PFSK-1 (cell line): ENCODE data around the gene TBCA.

Source experiments
- FOXP2 ChIP-seq: optimal IDR thresholded peaks from 2 replicates; pipeline ENCODE3; 2011; ENCODE audit warnings: borderline replicate concordance, control low read depth, inconsistent platforms; ENCODE audit not compliant: insufficient read depth; ENCODE audit errors: extremely low read length, extremely low read depth
- POLR2AphosphoS5 ChIP-seq: IDR thresholded peaks from 2 replicates; pipeline ENCODE4 v1.6.1; 2012; ENCODE audit warnings: low read depth, mild to moderate bottlenecking, control low read depth, low read length, moderate library complexity
- SIN3A ChIP-seq: IDR thresholded peaks from 2 replicates; pipeline ENCODE4 v1.6.1; 2012; ENCODE audit warnings: mild to moderate bottlenecking, low read length, moderate library complexity, borderline replicate concordance; ENCODE audit not compliant: insufficient read depth
- TAF1 ChIP-seq: IDR thresholded peaks from 2 replicates; pipeline ENCODE4 v1.6.1; 2012; ENCODE audit warnings: low read length, control low read depth, borderline replicate concordance; ENCODE audit not compliant: insufficient read depth
- TF ChIP-seq, protein P1 (sequence below), 2 experiments: IDR thresholded peaks; 2 replicates each; pipeline versions ENCODE4 v1.6.1 to v1.8.0; 2011 to 2012; ENCODE audit warnings: low read depth in 2 of 2, low read length in 2 of 2, control low read depth in 1 of 2, inconsistent platforms in 1 of 2, mild to moderate bottlenecking in 1 of 2, moderate library complexity in 1 of 2; ENCODE audit not compliant: insufficient read depth in 1 of 2

TBCA gene

DNA sequence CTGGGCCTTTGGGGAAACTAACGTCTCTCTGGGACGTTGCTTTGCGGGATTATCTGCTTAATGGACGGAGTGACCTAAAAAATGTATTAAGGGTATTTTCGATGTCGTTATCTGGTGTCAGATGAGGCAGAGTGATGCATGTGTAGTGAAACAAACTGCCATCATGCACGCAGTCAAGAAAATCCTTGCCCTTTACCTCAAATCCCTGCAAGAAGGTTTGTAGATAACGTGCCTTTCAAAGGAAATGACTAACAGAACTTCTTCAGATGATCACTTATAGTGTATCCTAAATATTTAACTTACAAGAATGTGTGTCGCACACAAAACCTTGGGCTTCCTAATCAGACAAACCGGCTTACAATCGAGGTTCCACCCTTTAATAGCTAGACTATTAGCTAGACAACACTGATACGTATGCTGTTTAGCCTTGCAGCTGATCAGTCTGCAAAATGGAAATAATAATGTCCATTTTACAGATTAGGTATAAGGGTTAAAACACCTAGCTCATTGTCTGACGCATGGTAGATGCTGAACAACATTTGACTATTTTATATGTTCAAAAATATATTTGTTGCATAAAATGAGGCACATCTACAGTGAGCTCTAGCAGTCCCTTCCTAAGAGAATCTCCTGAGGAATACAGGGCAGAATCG is 541 bp upstream of the TBCA start:
- TF ChIP-seq FOXP2 (no peak), TAF1 (no peak), SIN3A (no peak), POLR2AphosphoS5 (no peak)
- TF ChIP-seq, protein P1, sequence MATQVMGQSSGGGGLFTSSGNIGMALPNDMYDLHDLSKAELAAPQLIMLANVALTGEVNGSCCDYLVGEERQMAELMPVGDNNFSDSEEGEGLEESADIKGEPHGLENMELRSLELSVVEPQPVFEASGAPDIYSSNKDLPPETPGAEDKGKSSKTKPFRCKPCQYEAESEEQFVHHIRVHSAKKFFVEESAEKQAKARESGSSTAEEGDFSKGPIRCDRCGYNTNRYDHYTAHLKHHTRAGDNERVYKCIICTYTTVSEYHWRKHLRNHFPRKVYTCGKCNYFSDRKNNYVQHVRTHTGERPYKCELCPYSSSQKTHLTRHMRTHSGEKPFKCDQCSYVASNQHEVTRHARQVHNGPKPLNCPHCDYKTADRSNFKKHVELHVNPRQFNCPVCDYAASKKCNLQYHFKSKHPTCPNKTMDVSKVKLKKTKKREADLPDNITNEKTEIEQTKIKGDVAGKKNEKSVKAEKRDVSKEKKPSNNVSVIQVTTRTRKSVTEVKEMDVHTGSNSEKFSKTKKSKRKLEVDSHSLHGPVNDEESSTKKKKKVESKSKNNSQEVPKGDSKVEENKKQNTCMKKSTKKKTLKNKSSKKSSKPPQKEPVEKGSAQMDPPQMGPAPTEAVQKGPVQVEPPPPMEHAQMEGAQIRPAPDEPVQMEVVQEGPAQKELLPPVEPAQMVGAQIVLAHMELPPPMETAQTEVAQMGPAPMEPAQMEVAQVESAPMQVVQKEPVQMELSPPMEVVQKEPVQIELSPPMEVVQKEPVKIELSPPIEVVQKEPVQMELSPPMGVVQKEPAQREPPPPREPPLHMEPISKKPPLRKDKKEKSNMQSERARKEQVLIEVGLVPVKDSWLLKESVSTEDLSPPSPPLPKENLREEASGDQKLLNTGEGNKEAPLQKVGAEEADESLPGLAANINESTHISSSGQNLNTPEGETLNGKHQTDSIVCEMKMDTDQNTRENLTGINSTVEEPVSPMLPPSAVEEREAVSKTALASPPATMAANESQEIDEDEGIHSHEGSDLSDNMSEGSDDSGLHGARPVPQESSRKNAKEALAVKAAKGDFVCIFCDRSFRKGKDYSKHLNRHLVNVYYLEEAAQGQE (IDR thresholded peaks at IDR 0.05; ENCODE audit: insufficient read depth in 1 of 2, low read depth in 2 of 2, low read length in 2 of 2): no peak

- TF ChIP-seq FOXP2 (no peak), POLR2AphosphoS5 (no peak), TAF1 (no peak), SIN3A (no peak)
- TF ChIP-seq, protein P1 (IDR thresholded peaks at IDR 0.05; ENCODE audit: insufficient read depth in 1 of 2, low read depth in 2 of 2, low read length in 2 of 2): no peak
These were observed 954 bp downstream of the TBCA start for GRCh38 chr5:77774981-77775789.

DNA sequence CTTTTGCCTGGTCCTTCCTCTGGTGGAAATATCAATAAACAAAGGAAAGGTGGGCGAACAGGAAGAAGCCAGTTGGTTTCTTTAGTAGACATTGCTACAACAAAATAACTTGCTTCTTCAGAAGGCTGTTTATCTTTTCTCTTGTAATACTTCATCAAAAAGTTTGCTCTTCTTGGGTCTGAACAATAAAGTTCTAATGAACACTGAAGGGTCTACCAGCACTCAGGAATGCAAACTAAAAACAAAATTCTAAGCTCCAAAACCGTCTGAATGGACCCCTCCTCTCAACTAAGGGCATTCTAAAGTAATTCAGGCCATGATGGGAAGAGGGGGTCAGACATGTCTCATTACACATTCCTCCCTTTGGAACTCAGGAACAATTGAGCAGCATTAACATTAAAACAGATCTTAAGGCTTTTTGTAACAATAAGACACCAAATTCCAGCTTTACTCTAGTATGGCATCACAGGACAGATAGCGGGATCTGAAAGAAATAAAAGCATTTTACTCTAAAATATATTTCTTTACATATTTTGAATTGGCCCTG is 2.3 kb downstream of the TBCA start:
- TF ChIP-seq FOXP2: no peak
- TF ChIP-seq SIN3A: no peak
- no peak for TF ChIP-seq POLR2AphosphoS5
- TF ChIP-seq, protein P1 (IDR thresholded peaks at IDR 0.05; ENCODE audit: insufficient read depth in 1 of 2, low read depth in 2 of 2, low read length in 2 of 2): no peak
- no peak for TF ChIP-seq TAF1

DNA sequence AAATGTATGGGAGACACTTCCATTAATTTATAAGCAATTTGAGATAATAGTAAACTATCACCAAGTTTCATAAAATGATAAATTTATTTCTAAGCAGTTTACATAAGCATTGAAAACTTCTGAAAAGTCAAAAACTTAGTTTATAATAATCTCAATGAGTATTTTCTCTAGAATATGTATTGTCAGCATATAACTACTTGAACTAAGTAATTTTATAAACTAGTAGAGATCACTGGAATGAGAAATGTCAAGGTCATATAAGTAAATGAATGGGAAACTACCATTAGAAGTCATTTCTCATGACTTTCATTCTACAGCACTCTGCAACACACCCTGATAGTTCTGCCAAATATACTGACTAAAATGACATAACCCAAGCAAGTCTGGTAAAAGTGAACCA is 3.4 kb downstream of the TBCA start:
- TF ChIP-seq, protein P1 (IDR thresholded peaks at IDR 0.05; ENCODE audit: insufficient read depth in 1 of 2, low read depth in 2 of 2, low read length in 2 of 2): no peak
- TF ChIP-seq SIN3A: no peak
- TF ChIP-seq POLR2AphosphoS5: no peak
- TF ChIP-seq FOXP2: no peak
- no peak for TF ChIP-seq TAF1
